ENCODE results near the gene FLVCR2.

The FLVCR2 gene

GRCh38 chr14:75543253-75543652 lies 35.2 kb upstream of the FLVCR2 start:
- Histone ChIP-seq H3K27ac (ENCODE audit: low read length) (no peak overlapping the region), H3K9ac (ENCODE audit: low read length) (no peak overlapping the region), H3K4me1 (ENCODE audit: control insufficient read depth, low read depth, low read length) (peaks cover 11% of the 10 kb centered on the region), H3K4me3 (ENCODE audit: low read length) (no peak overlapping the region), H3K27me3 (ENCODE audit: control insufficient read depth, insufficient read depth, low read length) (no peaks in the 10 kb centered on the region), H3K9me3 (ENCODE audit: control insufficient read depth, low read depth, low read length) (no peaks in the 10 kb centered on the region), H3K36me3 (ENCODE audit: control insufficient read depth, low read depth, low read length) (no peaks in the 10 kb centered on the region)

GRCh38 chr14:75543786-75544185 lies 34.6 kb upstream of the FLVCR2 start:
- Histone ChIP-seq H3K4me1 (ENCODE audit: control insufficient read depth, low read depth, low read length) (peaks cover 11% of the 10 kb centered on the region), H3K9me3 (ENCODE audit: control insufficient read depth, low read depth, low read length) (no peaks in the 10 kb centered on the region), H3K9ac (ENCODE audit: low read length) (no peak overlapping the region), H3K27ac (ENCODE audit: low read length) (no peak overlapping the region), H3K27me3 (ENCODE audit: control insufficient read depth, insufficient read depth, low read length) (no peaks in the 10 kb centered on the region), H3K4me3 (ENCODE audit: low read length) (no peak overlapping the region), H3K36me3 (ENCODE audit: control insufficient read depth, low read depth, low read length) (no peaks in the 10 kb centered on the region)

GRCh38 chr14:75545907-75546306 lies 32.5 kb upstream of the FLVCR2 start:
- Histone ChIP-seq H3K27ac (ENCODE audit: low read length) (no peak overlapping the region), H3K36me3 (ENCODE audit: control insufficient read depth, low read depth, low read length) (no peaks in the 10 kb centered on the region), H3K9ac (ENCODE audit: low read length) (no peak overlapping the region), H3K4me1 (ENCODE audit: control insufficient read depth, low read depth, low read length) (no peaks in the 10 kb centered on the region), H3K27me3 (ENCODE audit: control insufficient read depth, insufficient read depth, low read length) (no peaks in the 10 kb centered on the region), H3K4me3 (ENCODE audit: low read length) (no peak overlapping the region), H3K9me3 (ENCODE audit: control insufficient read depth, low read depth, low read length) (no peaks in the 10 kb centered on the region)

- Histone ChIP-seq H3K4me1 (ENCODE audit: control insufficient read depth, low read depth, low read length) (no peaks in the 10 kb centered on the region), H3K27ac (ENCODE audit: low read length) (no peak overlapping the region)
These were observed 30.7 kb upstream of the FLVCR2 start for GRCh38 chr14:75547552-75548250.

GRCh38 chr14:75548544-75548943 lies 29.9 kb upstream of the FLVCR2 start:
- no peak overlapping the region for H3K4me3 ChIP-seq (ENCODE audit: low read length)
- no peak overlapping the region for H3K9ac ChIP-seq (ENCODE audit: low read length)
- no peaks in the 10 kb centered on the region for H3K27me3 ChIP-seq (ENCODE audit: control insufficient read depth, insufficient read depth, low read length)
- no peaks in the 10 kb centered on the region for H3K36me3 ChIP-seq (ENCODE audit: control insufficient read depth, low read depth, low read length)
- H3K9me3 ChIP-seq (ENCODE audit: control insufficient read depth, low read depth, low read length), result no peaks in the 10 kb centered on the region
- no peak overlapping the region for H3K27ac ChIP-seq (ENCODE audit: low read length)
- H3K4me1 ChIP-seq (ENCODE audit: control insufficient read depth, low read depth, low read length), result no peaks in the 10 kb centered on the region

More at GRCh38 chr14:75547552-75548250, 30.7 kb upstream of the FLVCR2 start:
- Histone ChIP-seq H3K9me3 (ENCODE audit: control insufficient read depth, low read depth, low read length) (no peaks in the 10 kb centered on the region), H3K36me3 (ENCODE audit: control insufficient read depth, low read depth, low read length) (no peaks in the 10 kb centered on the region), H3K4me3 (ENCODE audit: low read length) (no peak overlapping the region), H3K27me3 (ENCODE audit: control insufficient read depth, insufficient read depth, low read length) (no peaks in the 10 kb centered on the region), H3K9ac (ENCODE audit: low read length) (no peak overlapping the region)

- H3K27me3 ChIP-seq (ENCODE audit: control insufficient read depth, insufficient read depth, low read length), result no peaks in the 10 kb centered on the region
- no peak overlapping the region for H3K4me3 ChIP-seq (ENCODE audit: low read length)
- no peak overlapping the region for H3K9ac ChIP-seq (ENCODE audit: low read length)
- H3K27ac ChIP-seq (ENCODE audit: low read length), result no peak overlapping the region
- H3K9me3 ChIP-seq (ENCODE audit: control insufficient read depth, low read depth, low read length), result no peaks in the 10 kb centered on the region
- H3K4me1 ChIP-seq (ENCODE audit: control insufficient read depth, low read depth, low read length), result no peaks in the 10 kb centered on the region
- no peaks in the 10 kb centered on the region for H3K36me3 ChIP-seq (ENCODE audit: control insufficient read depth, low read depth, low read length)
These were observed 29.3 kb upstream of the FLVCR2 start for GRCh38 chr14:75549169-75549568.

- H3K36me3 ChIP-seq (ENCODE audit: control insufficient read depth, low read depth, low read length), result no peaks in the 10 kb centered on the region
- no peak overlapping the region for H3K27ac ChIP-seq (ENCODE audit: low read length)
- H3K27me3 ChIP-seq (ENCODE audit: control insufficient read depth, insufficient read depth, low read length), result no peaks in the 10 kb centered on the region
- H3K4me1 ChIP-seq (ENCODE audit: control insufficient read depth, low read depth, low read length), result peaks cover 4% of the 10 kb centered on the region
- H3K9me3 ChIP-seq (ENCODE audit: control insufficient read depth, low read depth, low read length), result no peaks in the 10 kb centered on the region
- H3K9ac ChIP-seq (ENCODE audit: low read length), result no peak overlapping the region
- no peak overlapping the region for H3K4me3 ChIP-seq (ENCODE audit: low read length)
These were observed 27.4 kb upstream of the FLVCR2 start for GRCh38 chr14:75551021-75551420.

- Histone ChIP-seq H3K4me3 (ENCODE audit: low read length) (no peak overlapping the region), H3K36me3 (ENCODE audit: control insufficient read depth, low read depth, low read length) (no peaks in the 10 kb centered on the region), H3K9ac (ENCODE audit: low read length) (no peak overlapping the region), H3K27me3 (ENCODE audit: control insufficient read depth, insufficient read depth, low read length) (no peaks in the 10 kb centered on the region), H3K27ac (ENCODE audit: low read length) (no peak overlapping the region), H3K4me1 (ENCODE audit: control insufficient read depth, low read depth, low read length) (peaks cover 4% of the 10 kb centered on the region), H3K9me3 (ENCODE audit: control insufficient read depth, low read depth, low read length) (no peaks in the 10 kb centered on the region)
These were observed 25.3 kb upstream of the FLVCR2 start for GRCh38 chr14:75553157-75553556.

GRCh38 chr14:75553761-75554364 lies 24.6 kb upstream of the FLVCR2 start:
- H3K27ac ChIP-seq (ENCODE audit: low read length), result no peak overlapping the region
- no peaks in the 10 kb centered on the region for H3K27me3 ChIP-seq (ENCODE audit: control insufficient read depth, insufficient read depth, low read length)
- no peak overlapping the region for H3K9ac ChIP-seq (ENCODE audit: low read length)
- no peaks in the 10 kb centered on the region for H3K9me3 ChIP-seq (ENCODE audit: control insufficient read depth, low read depth, low read length)
- H3K36me3 ChIP-seq (ENCODE audit: control insufficient read depth, low read depth, low read length), result no peaks in the 10 kb centered on the region
- H3K4me3 ChIP-seq (ENCODE audit: low read length), result no peak overlapping the region
- H3K4me1 ChIP-seq (ENCODE audit: control insufficient read depth, low read depth, low read length), result peaks cover 4% of the 10 kb centered on the region

- no peak overlapping the region for H3K27ac ChIP-seq (ENCODE audit: low read length)
- no peak overlapping the region for H3K4me3 ChIP-seq (ENCODE audit: low read length)
- H3K36me3 ChIP-seq (ENCODE audit: control insufficient read depth, low read depth, low read length), result no peaks in the 10 kb centered on the region
- no peak overlapping the region for H3K9ac ChIP-seq (ENCODE audit: low read length)
- H3K4me1 ChIP-seq (ENCODE audit: control insufficient read depth, low read depth, low read length), result peaks cover 4% of the 10 kb centered on the region
- no peaks in the 10 kb centered on the region for H3K9me3 ChIP-seq (ENCODE audit: control insufficient read depth, low read depth, low read length)
- no peaks in the 10 kb centered on the region for H3K27me3 ChIP-seq (ENCODE audit: control insufficient read depth, insufficient read depth, low read length)
These were observed 23.9 kb upstream of the FLVCR2 start for GRCh38 chr14:75554482-75554881.

GRCh38 chr14:75558440-75558839 lies 20.0 kb upstream of the FLVCR2 start:
- H3K27ac ChIP-seq (ENCODE audit: low read length), result no peak overlapping the region
- no peak overlapping the region for H3K4me3 ChIP-seq (ENCODE audit: low read length)
- no peaks in the 10 kb centered on the region for H3K9me3 ChIP-seq (ENCODE audit: control insufficient read depth, low read depth, low read length)
- no peaks in the 10 kb centered on the region for H3K36me3 ChIP-seq (ENCODE audit: control insufficient read depth, low read depth, low read length)
- H3K4me1 ChIP-seq (ENCODE audit: control insufficient read depth, low read depth, low read length), result peaks cover 12% of the 10 kb centered on the region
- no peak overlapping the region for H3K9ac ChIP-seq (ENCODE audit: low read length)
- no peaks in the 10 kb centered on the region for H3K27me3 ChIP-seq (ENCODE audit: control insufficient read depth, insufficient read depth, low read length)

- no peaks in the 10 kb centered on the region for H3K9me3 ChIP-seq (ENCODE audit: control insufficient read depth, low read depth, low read length)
- no peak overlapping the region for H3K9ac ChIP-seq (ENCODE audit: low read length)
- H3K27me3 ChIP-seq (ENCODE audit: control insufficient read depth, insufficient read depth, low read length), result no peaks in the 10 kb centered on the region
These were observed 19.4 kb upstream of the FLVCR2 start for GRCh38 chr14:75559045-75559444.

More at GRCh38 chr14:75559045-75559444, 19.4 kb upstream of the FLVCR2 start:
- Histone ChIP-seq H3K4me1 (ENCODE audit: control insufficient read depth, low read depth, low read length) (peaks cover 12% of the 10 kb centered on the region), H3K4me3 (ENCODE audit: low read length) (no peak overlapping the region), H3K36me3 (ENCODE audit: control insufficient read depth, low read depth, low read length) (no peaks in the 10 kb centered on the region), H3K27ac (ENCODE audit: low read length) (no peak overlapping the region)

Measured in iPS-18a (cell line).